Memory B cell (primary cell): ENCODE data around the gene ATP6V1B1.
"Not testable (repeated sequence)": the region's sequence is repeated elsewhere in the genome, so short reads cannot be mapped to it uniquely, and the experiment has no call there.

Source experiments
- ATAC-seq: fragments of 150-1000 bp; cut with Tn5 transposase; 2 replicates; pipeline ENCODE4 v1.10.0; 2021; ENCODE audit warnings: low read depth, mild to moderate bottlenecking, moderate library complexity
- DNase-seq, 2 donors: peaks; one replicate each; pipeline ENCODE4 v3.0.0; 2022; ENCODE audit warnings: low spot score in 2 of 2
- H3K27ac Mint-ChIP-seq: one replicate; pipeline ENCODE4 v1.8.0; 2022; ENCODE audit warnings: mild to moderate bottlenecking, moderate library complexity, mixed read lengths
- H3K27me3 Mint-ChIP-seq: one replicate; pipeline ENCODE4 v1.8.0; 2022; ENCODE audit warnings: mixed read lengths
- H3K36me3 Mint-ChIP-seq: one replicate; pipeline ENCODE4 v1.8.0; 2022; ENCODE audit warnings: mild to moderate bottlenecking, mixed read lengths
- H3K4me1 Mint-ChIP-seq: one replicate; pipeline ENCODE4 v1.8.0; 2022; ENCODE audit warnings: mixed read lengths
- H3K4me3 Mint-ChIP-seq: one replicate; pipeline ENCODE4 v1.8.0; 2022; ENCODE audit warnings: mild to moderate bottlenecking, moderate library complexity, mixed read lengths
- H3K9me3 Mint-ChIP-seq: one replicate; pipeline ENCODE4 v1.8.0; 2022; ENCODE audit warnings: mixed read lengths

ATP6V1B1 gene

GRCh38 chr2:70999362-70999761 lies 63.7 kb downstream of the ATP6V1B1 start:
- Mint-ChIP-seq H3K4me3 (no peak overlapping the region), H3K27ac (no peak overlapping the region), H3K4me1 (peaks cover 3% of the 10 kb centered on the region), H3K36me3 (no peaks in the 10 kb centered on the region), H3K9me3 (no peaks in the 10 kb centered on the region), H3K27me3 (peaks cover 2% of the 10 kb centered on the region)
- ATAC-seq (no peak), DNase-seq (no peak)

DNA sequence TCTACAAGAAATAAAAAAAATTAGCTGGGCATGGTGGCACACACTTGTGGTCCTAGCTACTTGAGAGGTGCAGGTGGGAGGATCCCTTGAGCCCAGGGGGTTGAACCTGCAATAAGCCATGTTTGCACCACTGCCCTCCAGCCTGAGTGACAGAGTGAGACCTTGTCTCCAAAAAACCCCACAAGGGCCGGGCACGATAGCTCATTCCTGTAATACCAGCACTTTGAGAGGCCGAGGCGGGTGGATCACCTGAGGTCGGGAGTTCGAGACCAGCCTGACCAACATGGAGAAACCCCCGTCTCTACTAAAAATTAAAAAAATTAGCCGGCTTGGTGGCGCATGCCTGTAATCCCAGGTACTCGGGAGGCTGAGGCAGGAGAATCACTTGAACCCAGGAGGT lies 64.2 kb downstream of the ATP6V1B1 start:
- not testable (repeated sequence) for H3K4me1 Mint-ChIP-seq, ATAC-seq, H3K36me3 Mint-ChIP-seq, H3K27me3 Mint-ChIP-seq, DNase-seq, H3K9me3 Mint-ChIP-seq, H3K27ac Mint-ChIP-seq
- peak overlapping the region; percentile 7 for H3K4me3 Mint-ChIP-seq

DNA sequence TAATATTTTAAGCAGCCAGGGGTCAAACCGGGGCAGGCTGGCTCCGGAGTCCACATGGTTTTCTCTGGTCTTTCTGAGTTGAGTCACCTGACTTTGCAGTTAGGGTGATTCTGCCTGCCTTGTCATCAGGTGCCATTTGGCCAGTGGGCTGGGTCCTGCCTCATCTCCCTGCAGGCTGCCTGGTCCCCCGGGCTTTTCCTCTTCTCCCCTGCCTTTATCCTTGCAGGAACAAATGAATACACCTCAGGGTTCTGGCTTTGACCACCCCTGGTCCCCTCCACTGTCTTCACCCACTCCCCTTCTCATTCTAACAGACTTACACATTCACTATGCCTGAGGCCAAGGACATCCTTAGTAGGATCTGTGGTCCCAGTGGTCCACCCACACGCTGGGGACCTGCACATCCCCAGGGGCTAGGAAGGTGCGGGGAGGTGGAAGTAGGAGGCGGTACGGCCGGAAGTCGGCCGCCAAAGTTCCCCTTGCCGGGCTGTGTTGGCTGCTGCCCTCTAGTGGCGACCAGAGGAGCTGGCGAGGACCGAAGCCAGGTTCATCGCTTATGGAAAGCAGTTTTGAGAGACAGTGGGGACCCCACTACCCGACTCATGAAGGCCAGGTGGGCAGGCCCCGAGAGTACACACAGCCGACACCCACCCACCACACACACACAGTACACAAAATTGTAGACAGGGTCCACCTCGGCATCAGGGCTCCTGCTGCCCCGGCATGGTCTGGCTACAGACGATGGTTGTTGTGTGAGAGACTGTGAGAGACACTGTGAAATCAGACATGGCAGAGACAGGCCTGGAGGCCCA lies 65.3 kb downstream of the ATP6V1B1 start:
- Mint-ChIP-seq H3K4me1 (peaks cover under 1% of the 10 kb centered on the region), H3K36me3 (no peaks in the 10 kb centered on the region), H3K27me3 (peaks cover 7% of the 10 kb centered on the region), H3K27ac (peak overlapping the region; percentile 41), H3K4me3 (peak overlapping the region; percentile 55), H3K9me3 (no peaks in the 10 kb centered on the region)
- peak; percentile 79 to 80 for DNase-seq
- peak; percentile 99 for ATAC-seq

- no peaks in the 10 kb centered on the region for H3K4me1 Mint-ChIP-seq
- H3K27ac Mint-ChIP-seq: no peak overlapping the region
- no peaks in the 10 kb centered on the region for H3K36me3 Mint-ChIP-seq
- H3K9me3 Mint-ChIP-seq: no peaks in the 10 kb centered on the region
- ATAC-seq (no peak), DNase-seq (no peak)
- H3K4me3 Mint-ChIP-seq: no peak overlapping the region
- peaks cover 7% of the 10 kb centered on the region for H3K27me3 Mint-ChIP-seq
These were observed 65.9 kb downstream of the ATP6V1B1 start for GRCh38 chr2:71001592-71001927.

DNA sequence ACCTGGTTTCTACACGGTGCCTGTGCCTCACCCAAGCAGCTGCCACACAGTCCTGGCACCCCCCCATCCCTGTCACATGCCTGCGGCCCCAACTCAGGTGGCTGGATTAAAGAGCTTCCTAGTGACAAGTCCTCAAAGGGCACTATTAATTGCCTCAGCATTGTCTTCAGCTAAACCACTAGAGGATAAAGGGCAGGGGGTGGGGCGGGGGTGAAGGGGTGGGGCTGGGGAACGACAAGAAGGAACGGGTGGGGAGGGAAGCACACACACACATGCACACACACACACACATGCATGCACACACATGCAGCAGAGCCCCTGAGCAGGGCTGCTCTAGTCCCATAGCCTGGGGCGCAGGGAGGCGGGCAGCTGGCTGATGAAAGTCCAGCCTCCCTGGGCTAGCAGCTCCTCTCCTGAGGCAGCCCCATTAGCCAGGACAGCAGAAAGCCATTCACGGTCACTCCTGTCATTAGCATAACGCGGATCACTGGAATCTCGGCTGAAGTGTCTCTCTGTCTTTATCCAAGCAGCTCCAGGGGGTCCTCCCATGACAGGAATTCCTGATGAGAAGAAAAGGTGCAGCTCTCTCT lies 66.4 kb downstream of the ATP6V1B1 start:
- DNase-seq (no peak), ATAC-seq (no peak)
- Mint-ChIP-seq H3K36me3 (no peaks in the 10 kb centered on the region), H3K27ac (no peak overlapping the region), H3K4me3 (no peak overlapping the region), H3K4me1 (no peaks in the 10 kb centered on the region), H3K27me3 (peaks cover 7% of the 10 kb centered on the region), H3K9me3 (no peaks in the 10 kb centered on the region)

- H3K36me3 Mint-ChIP-seq: no peaks in the 10 kb centered on the region
- H3K4me1 Mint-ChIP-seq: no peaks in the 10 kb centered on the region
- ATAC-seq: no peak
- no peak overlapping the region for H3K27ac Mint-ChIP-seq
- no peak overlapping the region for H3K4me3 Mint-ChIP-seq
- H3K27me3 Mint-ChIP-seq: peaks cover 7% of the 10 kb centered on the region
- no peaks in the 10 kb centered on the region for H3K9me3 Mint-ChIP-seq
- DNase-seq: no peak
These were observed 67.7 kb downstream of the ATP6V1B1 start for GRCh38 chr2:71003396-71003795.

DNA sequence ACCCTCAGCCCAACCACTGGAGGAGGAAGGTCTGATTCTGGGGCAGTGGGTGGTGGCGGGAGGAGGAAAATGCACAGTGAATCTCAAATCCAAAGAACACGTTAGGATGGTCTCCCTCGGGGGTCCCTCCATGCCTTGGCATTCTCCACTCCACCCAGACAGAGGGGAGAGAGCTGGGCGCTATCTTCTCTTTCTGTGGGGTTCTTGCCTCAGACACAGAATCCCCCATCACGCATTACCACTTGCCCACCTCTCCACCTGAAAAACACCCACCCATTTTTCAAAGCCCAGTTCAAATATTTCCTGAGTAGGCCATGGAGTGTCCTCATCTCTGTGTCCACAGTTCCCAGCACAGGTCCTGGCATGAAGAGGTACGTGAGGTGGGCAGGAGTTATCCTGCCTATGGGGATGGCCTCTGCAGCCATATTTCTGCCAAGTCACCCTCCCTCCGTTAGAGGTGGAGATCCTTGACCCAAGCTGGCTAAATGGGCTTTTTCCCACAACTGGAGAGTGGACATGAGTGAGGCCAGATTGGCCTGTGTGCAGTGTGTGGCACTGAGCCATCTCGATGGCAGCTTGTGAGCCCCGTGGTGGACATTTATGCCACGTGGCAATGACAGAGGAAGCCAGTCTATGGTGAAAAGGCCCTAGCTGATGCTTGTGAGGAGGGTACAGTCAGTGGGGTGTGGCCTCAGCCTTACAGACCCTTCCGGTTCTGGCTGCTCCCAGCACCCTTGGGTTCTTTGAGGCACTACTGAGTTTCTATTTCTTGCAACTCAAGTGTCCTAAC lies 68.5 kb downstream of the ATP6V1B1 start:
- Mint-ChIP-seq H3K4me1 (no peaks in the 10 kb centered on the region), H3K9me3 (no peaks in the 10 kb centered on the region), H3K27me3 (peaks cover 12% of the 10 kb centered on the region), H3K27ac (no peak overlapping the region), H3K4me3 (no peak overlapping the region), H3K36me3 (no peaks in the 10 kb centered on the region)
- ATAC-seq (no peak), DNase-seq (no peak)

DNA sequence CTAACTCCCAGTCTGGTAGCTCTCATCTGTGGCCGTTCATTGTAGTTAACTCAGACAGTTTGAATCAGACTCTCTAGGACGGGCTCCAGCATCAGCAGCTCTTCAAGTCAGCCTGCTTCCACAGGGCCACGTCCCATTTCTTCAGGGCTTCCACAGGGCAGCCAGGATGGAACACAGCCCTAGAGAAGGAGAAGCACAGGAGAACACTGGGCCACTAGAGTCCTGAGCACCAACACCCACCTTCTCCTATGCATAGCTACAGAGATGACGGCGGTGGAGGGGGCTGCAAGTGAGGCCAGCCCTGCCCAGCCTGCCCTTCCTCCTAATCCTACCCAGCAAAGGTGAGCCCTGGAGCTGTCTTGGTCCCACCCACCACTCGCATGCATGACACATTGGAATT lies 69.2 kb downstream of the ATP6V1B1 start:
- Mint-ChIP-seq H3K36me3 (no peaks in the 10 kb centered on the region), H3K4me3 (no peak overlapping the region), H3K27me3 (peaks cover 14% of the 10 kb centered on the region), H3K9me3 (no peaks in the 10 kb centered on the region), H3K27ac (no peak overlapping the region), H3K4me1 (no peaks in the 10 kb centered on the region)
- DNase-seq (no peak), ATAC-seq (no peak)

DNA sequence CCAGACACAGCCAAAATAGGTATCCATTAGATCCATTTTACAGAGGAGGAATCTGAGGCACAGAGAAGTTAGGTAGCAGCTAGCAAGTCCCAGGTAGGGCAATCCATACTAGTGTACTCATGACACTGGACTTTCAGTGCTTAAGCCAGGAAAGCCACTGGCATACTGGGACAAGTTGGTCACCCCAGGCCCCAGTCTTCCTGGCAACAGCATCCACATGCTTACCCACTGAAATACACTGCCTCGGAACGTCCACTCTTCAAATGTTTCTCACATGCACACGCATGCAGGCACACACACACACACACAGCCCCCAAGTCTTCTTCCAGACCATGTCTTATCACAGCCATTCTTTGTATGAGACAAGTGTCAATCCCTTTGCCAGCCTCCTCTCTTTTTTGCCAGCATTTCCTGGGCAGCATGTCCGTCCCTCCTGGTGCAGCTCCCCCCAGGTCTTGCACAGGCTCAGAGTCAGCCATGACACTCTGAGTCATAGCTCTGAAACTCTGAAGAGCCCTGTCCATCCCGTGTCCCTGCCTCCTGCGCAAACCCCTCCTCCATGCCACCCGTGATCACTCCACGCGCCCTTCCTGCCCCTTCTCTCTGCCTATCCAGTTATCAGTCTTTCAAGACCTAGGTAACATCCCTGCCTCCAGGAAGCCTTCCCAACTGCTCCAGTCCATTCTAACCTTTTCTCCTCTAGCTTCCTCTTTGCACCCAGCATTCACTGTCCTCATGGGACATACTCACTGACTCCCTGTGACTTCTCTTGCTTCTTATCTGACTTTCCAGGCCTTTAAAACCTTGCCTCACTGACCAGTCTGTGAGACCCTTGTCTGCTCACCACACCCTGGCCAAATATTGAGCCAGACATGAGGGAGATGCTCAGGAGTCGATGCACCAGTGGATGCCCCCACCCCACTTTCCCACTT lies 69.8 kb downstream of the ATP6V1B1 start:
- H3K27me3 Mint-ChIP-seq: peaks cover 18% of the 10 kb centered on the region
- no peak overlapping the region for H3K4me3 Mint-ChIP-seq
- ATAC-seq (no peak), DNase-seq (no peak)
- no peaks in the 10 kb centered on the region for H3K9me3 Mint-ChIP-seq
- no peak overlapping the region for H3K27ac Mint-ChIP-seq
- no peaks in the 10 kb centered on the region for H3K4me1 Mint-ChIP-seq
- no peaks in the 10 kb centered on the region for H3K36me3 Mint-ChIP-seq

DNA sequence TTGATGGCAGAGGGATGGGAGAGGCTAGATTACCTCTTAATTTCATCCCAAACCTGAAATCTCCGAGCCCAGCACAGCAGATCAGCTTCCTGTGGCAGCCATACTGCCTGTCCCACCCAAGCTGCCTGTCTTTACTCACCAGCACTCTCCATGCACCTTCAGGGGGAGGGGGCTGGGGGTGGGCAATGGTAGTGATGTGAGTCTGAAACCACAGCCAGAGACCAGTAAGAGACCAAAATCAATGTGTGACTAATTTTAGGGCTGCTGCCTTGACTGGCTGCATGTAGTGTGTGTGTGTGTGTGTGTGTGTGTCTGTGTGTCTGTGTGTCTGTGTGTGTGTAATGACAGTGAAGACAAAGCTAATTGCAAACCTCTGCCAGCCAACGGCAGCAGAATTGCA lies 70.6 kb downstream of the ATP6V1B1 start:
- ATAC-seq (no peak), DNase-seq (no peak)
- Mint-ChIP-seq H3K4me1 (no peaks in the 10 kb centered on the region), H3K4me3 (no peak overlapping the region), H3K9me3 (no peaks in the 10 kb centered on the region), H3K36me3 (no peaks in the 10 kb centered on the region), H3K27ac (no peak overlapping the region), H3K27me3 (peaks cover 20% of the 10 kb centered on the region)

GRCh38 chr2:71006955-71007799 lies 71.5 kb downstream of the ATP6V1B1 start:
- DNase-seq: no peak
- H3K4me3 Mint-ChIP-seq: no peak overlapping the region
- H3K9me3 Mint-ChIP-seq: no peaks in the 10 kb centered on the region
- ATAC-seq: no peak
- H3K27ac Mint-ChIP-seq: no peak overlapping the region
- no peaks in the 10 kb centered on the region for H3K4me1 Mint-ChIP-seq
- no peaks in the 10 kb centered on the region for H3K36me3 Mint-ChIP-seq
- H3K27me3 Mint-ChIP-seq: peaks cover 24% of the 10 kb centered on the region

DNA sequence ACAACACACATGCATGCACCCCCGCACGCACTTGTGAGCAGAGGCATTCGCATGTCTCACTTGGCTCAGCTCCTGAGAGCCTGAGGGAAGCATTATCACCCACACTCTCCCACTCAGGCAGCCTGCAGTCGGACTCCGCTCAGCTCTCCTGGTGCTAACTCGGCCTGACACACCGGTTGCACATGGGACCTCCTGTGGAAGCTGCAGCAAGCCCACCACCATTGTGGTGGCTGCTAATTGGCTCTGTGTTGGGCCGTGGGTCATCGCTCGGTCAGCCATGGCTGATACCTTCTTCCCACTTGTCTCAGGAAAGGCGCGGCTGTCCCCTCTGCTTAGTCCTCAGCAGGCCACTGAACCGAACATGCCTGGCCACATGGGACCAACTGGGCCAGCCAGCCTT lies 72.6 kb downstream of the ATP6V1B1 start:
- DNase-seq (no peak), ATAC-seq (no peak)
- peaks cover 24% of the 10 kb centered on the region for H3K27me3 Mint-ChIP-seq
- no peak overlapping the region for H3K4me3 Mint-ChIP-seq
- no peak overlapping the region for H3K27ac Mint-ChIP-seq
- no peaks in the 10 kb centered on the region for H3K36me3 Mint-ChIP-seq
- no peaks in the 10 kb centered on the region for H3K4me1 Mint-ChIP-seq
- no peaks in the 10 kb centered on the region for H3K9me3 Mint-ChIP-seq

DNA sequence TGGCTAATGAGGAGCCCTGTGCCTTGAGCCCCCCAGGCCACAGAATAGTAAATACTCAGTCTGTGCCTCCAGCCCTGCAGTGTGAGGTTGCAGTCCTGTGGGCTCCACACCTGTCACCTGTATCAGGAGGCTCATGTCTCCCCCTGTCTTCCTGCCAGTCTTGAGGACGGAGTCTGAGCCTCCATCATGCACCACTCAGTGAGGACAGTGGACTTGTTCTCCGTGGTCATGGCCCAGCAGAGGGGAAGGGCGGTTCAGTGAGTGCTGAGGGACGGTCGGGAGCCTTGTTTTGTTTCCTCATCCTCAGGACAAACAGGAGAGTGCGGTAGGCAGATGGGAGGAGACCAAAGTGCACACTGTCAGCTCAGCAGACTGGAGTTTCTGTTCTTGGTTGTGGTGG lies 76.1 kb downstream of the ATP6V1B1 start:
- H3K4me3 Mint-ChIP-seq, H3K4me1 Mint-ChIP-seq, DNase-seq, H3K9me3 Mint-ChIP-seq, H3K27ac Mint-ChIP-seq, H3K36me3 Mint-ChIP-seq, ATAC-seq: not testable (repeated sequence)
- H3K27me3 Mint-ChIP-seq: peaks cover 17% of the 10 kb centered on the region
